Measurements from ENCODE around the gene VPS8.

The VPS8 gene

GRCh38 chr3:185065059-185065458 is 253.1 kb downstream of the VPS8 start:
- DNase-seq = no peak

GRCh38 chr3:185066251-185066650 is 254.3 kb downstream of the VPS8 start:
- no peak for DNase-seq

GRCh38 chr3:185067173-185067572 is 255.2 kb downstream of the VPS8 start:
- DNase-seq = no peak

- no peak for DNase-seq
Observed at GRCh38 chr3:185069037-185070030, 257.4 kb downstream of the VPS8 start.

- no peak for DNase-seq
Observed at GRCh38 chr3:185070491-185071286, 258.7 kb downstream of the VPS8 start.

- no peak for DNase-seq
Observed at GRCh38 chr3:185071287-185071800, 259.4 kb downstream of the VPS8 start.

- no peak for DNase-seq
Observed at GRCh38 chr3:185075547-185075946, 263.6 kb downstream of the VPS8 start.

- no peak for DNase-seq
Observed at GRCh38 chr3:185076219-185076618, 264.3 kb downstream of the VPS8 start.

GRCh38 chr3:185079625-185080024 is 267.7 kb downstream of the VPS8 start:
- DNase-seq = no peak

GRCh38 chr3:185081521-185081920 is 269.6 kb downstream of the VPS8 start:
- DNase-seq = no peak

- DNase-seq = no peak
Observed at GRCh38 chr3:185082149-185082548, 270.2 kb downstream of the VPS8 start.

GRCh38 chr3:185082829-185083228 is 270.9 kb downstream of the VPS8 start:
- DNase-seq = no peak

GRCh38 chr3:185084402-185084801 is 272.4 kb downstream of the VPS8 start:
- DNase-seq = no peak

GRCh38 chr3:185084901-185085300 is 272.9 kb downstream of the VPS8 start:
- no peak for DNase-seq

- no peak for DNase-seq
Observed at GRCh38 chr3:185087419-185087818, 275.5 kb downstream of the VPS8 start.

- DNase-seq = no peak
Observed at GRCh38 chr3:185089343-185089742, 277.4 kb downstream of the VPS8 start.

- no peak for DNase-seq
Observed at GRCh38 chr3:185089751-185090150, 277.8 kb downstream of the VPS8 start.

- DNase-seq = no peak
Observed at GRCh38 chr3:185090811-185091210, 278.8 kb downstream of the VPS8 start.

- no peak for DNase-seq
Observed at GRCh38 chr3:185093116-185093515, 281.1 kb downstream of the VPS8 start.

GRCh38 chr3:185094697-185095096 is 282.7 kb downstream of the VPS8 start:
- no peak for DNase-seq
